Erythroblast (primary cell): ENCODE results near the gene CYS1.

Experiments used
- GATA1 ChIP-seq: IDR thresholded peaks from 2 replicates; pipeline ENCODE4 v1.6.1; 2011; ENCODE audit warnings: low read depth, mild to moderate bottlenecking, control low read depth, low read length, moderate library complexity
- POLR2A ChIP-seq: IDR thresholded peaks from 2 replicates; pipeline ENCODE4 v1.6.1; 2011; ENCODE audit warnings: mild to moderate bottlenecking, low read length

DNA sequence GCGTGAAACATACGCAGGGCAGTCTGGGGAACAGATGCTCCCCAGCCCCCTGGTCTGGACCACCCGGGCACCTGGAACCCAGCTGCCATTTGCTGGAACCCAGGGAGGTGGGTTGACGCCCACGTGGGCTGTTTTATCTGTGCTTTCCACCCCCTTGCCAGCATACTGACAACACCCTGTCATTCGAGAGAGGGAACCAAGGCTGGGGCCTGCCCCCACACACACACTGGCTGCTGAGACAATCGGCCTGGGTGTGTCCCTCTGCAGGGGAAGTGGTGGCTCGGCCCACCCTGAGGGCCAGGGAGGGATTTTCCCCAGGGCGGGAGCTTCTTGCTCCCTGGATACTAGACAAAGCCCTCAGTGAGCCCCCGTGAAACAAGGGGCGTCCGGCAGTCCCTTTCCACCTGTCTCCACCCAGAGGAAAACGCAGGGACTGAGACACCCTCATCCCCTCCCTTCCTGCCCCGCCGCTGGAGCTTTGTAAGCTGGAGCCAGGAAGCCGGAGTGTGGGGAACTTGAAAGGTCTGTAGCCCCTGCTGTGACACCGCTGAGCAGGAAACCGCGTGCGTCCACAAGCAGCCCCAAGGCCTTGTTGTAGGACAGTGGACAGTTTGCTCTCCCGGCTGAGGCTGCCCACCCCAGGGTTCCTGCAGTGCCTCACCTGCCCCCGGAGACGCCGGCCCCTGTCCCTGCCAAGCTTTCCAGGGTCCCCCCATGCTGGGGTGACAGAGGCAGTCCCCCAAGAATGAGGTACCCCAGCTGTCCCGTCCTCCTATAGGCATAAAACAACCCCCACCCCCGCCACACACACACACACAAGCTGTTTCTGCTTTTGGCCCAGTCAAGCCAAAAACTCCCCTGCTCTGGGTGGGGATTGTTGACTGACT, 51.0 kb downstream of the CYS1 start:
- TF ChIP-seq POLR2A (peak; percentile 86), GATA1 (no peak)
